HG02970 (cell line): ENCODE data around the gene MYOF.
"Not testable (repeated sequence)": the region's sequence is repeated elsewhere in the genome, so short reads cannot be mapped to it uniquely, and the experiment has no call there.

ENCODE experiments used
- ATAC-seq: cut with Tn5 transposase; IDR thresholded peaks from one replicate; pipeline ENCODE4 v1.9.1; 2021; ENCODE audit warnings: mild to moderate bottlenecking, moderate library complexity, moderate number of reproducible peaks; ENCODE audit not compliant: unreplicated experiment, low FRiP score

The MYOF gene

DNA sequence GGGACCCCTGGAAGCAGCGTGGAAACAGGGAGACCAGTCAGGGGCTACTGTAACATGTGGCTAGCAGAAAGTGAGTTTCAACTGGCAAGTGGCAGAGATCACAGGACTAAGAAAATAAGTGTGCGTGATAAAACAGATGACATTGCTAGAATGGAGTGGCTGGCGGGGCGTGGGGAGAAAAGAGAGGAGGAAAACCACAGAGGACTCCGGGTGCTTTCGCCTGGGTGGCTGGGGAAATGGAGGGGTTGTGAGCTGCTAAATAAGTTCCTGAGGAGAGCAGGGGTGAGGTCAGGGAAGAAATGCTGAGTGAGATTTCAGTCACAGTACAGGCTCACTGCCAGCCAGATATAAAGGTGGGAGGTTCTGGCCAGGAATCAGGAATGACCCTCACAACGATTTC lies 166.9 kb downstream of the MYOF start:
- no peak for ATAC-seq

DNA sequence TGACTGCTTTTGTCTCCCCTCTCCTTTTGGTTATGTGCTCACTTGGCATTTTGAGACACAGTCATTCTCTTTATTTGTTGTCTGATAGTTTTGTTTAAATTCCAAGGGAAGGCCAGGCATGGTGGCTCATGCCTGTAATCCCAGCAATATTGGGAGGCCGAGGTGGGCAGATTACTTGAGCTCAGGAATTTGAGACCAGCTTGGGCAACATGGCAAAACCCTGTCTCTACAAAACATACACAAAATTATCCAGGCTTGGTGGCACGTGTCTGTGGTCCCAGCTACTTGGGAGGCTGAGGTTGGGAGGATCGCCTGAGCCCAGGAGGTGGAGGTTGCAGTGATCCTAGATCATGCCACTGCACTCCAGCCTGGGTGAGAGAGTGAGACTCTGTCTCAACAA lies 167.5 kb downstream of the MYOF start:
- ATAC-seq: not testable (repeated sequence)

DNA sequence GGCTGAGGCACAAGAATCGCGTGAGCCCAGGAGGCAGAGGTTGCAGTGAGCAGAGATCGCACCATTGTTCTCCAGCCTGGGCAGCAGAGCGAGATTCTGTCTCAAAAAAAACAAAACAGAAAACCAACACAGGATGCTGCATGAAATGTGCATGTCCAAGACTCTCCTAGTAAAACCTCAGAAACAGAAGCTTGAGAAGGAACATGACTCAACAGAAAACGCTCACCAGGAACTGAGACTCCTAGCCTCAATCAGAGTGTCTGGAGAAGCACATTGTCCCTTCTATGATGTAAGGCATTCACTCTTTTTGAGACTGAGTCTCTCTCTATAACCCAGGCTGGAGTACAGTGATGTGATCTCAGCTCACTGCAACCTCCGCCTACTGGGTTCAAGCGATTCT lies 168.3 kb downstream of the MYOF start:
- ATAC-seq: no peak

DNA sequence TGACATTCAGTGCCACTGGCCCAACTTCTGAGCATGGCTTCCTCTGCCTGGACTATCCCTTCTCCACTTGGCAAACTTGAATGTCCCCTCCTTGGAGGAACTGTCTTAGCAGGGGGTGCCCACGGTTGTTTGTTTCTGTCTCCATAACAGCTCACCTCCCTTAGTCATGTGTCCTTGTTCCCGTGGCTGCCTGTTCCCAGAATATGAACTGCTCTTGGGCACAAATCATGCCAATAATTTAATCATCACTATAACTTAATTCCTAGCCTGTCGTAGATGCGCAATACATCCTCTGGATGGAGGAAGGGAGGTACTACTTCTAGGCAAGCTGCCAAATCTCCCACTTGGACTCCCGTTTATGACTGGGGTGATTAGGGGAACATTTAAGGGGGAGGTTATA lies 173.1 kb downstream of the MYOF start:
- no peak for ATAC-seq

DNA sequence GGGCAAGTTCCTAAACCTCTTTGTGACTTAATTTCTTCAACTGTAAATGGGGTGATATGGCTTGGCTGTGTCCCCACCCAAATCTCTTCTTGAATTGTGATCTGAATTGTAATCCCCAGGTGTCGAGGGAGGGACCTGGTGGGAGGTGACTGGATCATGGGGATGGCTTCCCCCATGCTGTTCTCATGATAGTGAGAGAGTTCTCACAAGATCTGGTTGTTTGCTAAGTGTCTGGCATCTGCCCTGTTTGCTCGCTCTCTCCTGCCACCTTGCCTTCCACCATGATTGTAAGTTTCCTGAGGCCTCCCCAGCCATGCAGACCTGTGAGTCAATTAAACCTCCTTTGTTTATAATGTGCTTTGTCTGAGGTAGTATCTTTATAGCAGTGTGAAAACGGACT lies 177.0 kb downstream of the MYOF start:
- no peak for ATAC-seq

DNA sequence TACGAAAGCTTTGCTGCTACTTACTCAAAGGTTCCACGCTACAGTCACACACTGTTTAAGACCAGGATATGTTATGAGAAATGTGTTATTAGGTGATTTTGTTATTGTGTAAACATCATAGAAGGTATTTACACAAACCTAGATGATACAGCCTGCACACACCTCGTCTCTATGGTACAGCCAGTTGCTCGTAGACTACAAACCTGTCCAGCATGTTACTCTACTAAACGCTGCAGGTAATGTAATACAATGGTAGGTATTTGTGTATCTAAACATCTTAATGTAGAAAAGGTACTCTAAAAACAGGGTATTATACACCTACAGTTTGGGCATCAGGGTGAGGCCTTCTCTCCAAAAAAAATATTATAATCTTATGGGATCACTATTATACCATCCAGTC lies 181.2 kb downstream of the MYOF start:
- no peak for ATAC-seq

DNA sequence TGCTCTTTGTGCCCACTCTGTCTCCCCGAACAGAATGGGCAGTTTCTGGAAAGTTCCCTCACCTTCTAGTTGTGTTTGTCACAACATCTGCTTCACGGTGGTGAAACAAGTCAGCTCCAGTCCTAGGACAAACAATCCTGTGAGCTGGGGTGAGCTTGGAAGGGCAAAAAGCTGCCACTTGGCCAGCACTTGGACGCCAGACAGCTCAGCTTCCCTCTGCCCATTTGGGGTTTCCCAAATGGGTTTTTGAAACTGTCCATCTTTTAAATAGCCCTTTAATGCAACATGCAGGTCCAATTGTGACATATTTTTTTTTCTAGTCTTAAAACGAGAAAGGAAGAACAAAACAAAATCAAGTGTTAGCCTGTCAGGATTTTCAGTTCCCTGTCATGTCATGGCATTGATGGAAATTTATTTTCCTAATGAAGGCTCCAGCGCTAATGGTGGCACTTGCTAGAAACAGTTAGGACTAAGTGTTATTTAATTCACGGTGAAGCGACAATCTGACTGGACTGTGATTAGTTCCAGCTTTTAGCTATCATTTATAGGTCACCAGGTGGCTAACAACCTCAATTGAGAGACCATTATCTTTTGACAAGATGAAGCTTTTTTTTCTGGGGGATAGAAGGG lies 181.7 kb downstream of the MYOF start:
- ATAC-seq: no peak

DNA sequence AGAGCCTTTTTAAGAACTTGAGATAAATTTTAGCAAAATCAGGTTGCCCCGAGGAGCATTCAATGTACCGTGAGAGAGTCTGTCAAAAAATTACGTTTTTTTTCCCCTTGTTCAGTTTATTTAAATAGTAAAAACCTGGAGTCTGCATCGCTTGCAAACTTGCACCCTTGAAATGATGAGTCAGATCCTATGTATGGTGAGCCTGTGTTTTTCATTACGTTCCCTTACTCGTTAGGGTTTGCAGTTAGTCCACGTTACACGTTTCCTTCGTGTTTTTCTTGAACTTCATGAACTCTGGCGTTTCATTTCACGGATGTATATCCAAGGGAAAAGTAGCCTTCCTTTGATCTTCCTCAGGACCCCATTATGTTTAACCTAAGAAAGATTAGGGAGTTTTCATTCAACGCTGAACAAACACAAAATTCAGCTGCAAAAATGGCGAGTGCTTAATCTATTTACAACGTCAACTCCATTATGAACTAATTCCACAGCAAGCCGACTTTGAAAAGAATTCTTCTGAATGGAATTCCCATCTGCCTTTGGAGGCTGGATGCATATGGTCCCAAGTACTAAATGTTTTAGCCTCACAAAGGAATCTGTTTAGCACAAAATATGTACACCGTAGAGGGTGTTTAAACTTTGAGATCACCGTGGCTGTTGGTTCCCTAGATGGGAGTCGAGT lies 182.4 kb downstream of the MYOF start:
- no peak for ATAC-seq

DNA sequence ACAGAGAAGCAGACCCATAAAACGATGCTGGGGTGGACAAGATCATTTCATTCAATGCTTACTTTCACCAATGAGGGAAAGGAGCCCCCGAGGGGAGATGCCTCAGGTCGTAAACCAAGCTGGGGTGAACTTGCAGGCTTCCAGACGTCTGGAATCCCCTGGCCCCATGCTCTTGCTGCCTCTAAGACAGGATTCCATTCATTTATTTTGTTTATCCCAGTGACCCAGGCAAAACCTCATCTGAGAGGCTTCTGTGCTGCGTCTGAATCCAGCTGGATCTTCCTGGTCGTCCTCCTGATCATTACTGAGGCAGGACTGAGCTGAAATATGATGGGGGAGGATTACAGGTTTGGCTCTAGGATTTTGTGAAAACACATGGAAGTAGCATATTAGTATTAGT lies 182.9 kb downstream of the MYOF start:
- no peak for ATAC-seq

DNA sequence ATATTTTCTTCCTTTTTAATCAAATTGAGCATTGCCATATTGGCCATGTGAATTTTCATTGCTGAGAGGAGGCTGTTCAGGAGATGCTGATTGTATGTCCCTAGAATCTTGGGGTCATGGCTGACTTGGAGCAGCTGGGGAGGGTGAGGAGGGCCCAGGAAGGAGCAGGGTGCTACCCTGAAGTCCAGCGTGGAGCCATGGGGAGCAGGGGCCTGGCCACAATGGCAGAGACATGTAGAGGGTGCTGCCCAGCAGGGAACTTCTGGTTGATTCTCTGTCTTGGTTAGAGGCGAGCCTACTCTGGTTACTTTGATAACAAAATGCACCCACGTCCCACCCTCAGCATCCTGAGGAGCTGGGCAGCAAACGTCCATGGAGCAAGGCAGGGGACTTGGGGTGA lies 186.0 kb downstream of the MYOF start:
- ATAC-seq: no peak

DNA sequence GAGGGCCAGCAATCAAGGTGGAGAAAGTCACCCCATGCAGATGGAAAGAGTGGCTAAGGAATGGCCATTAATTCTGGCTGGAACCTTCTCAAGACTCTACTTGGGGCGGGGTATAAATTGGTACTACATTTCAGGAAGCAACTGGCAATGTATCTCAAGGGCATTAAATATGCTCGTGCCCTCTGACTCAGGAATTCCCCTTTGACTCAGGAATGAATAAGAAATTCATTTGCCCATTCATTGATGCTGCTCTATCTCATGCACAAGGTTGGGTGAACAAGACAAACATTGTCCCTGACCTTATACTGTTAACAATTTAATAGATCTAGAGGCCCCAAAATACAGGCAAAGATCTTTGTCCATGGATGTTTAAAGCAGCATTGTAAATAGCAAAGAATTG lies 188.1 kb downstream of the MYOF start:
- no peak for ATAC-seq

DNA sequence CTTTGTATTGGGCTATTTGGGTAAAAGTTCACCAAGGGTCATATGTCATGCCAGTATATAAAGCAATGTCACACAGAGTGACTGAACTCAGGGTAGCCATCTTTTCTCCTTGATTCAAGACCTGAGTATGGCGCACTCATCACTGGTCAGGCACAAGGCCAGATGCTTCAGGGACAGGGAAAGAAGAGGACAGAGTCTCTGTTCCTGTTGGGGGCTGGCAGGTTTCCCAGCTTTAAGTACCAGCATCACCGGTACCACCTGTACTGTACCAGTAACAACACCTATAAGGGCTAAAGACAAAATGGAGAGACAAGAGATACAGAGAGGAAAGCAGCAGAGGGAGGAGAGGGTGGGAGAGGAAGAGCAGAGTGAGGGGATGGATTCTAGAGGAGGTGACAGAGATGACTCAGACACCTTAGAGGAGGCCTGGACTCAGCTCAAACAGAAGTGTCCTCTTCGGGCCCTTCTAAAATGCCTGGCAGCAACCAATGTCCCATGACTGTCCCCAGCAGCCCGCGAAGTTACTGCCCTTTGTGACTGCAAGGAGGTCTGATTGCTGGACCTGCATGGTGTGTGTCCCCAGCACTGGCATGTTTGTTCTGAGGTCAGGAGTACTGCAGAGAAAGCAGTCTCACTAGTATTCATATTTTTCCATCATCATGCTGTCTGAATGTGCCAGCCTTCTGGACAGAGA lies 191.3 kb downstream of the MYOF start:
- ATAC-seq: no peak

DNA sequence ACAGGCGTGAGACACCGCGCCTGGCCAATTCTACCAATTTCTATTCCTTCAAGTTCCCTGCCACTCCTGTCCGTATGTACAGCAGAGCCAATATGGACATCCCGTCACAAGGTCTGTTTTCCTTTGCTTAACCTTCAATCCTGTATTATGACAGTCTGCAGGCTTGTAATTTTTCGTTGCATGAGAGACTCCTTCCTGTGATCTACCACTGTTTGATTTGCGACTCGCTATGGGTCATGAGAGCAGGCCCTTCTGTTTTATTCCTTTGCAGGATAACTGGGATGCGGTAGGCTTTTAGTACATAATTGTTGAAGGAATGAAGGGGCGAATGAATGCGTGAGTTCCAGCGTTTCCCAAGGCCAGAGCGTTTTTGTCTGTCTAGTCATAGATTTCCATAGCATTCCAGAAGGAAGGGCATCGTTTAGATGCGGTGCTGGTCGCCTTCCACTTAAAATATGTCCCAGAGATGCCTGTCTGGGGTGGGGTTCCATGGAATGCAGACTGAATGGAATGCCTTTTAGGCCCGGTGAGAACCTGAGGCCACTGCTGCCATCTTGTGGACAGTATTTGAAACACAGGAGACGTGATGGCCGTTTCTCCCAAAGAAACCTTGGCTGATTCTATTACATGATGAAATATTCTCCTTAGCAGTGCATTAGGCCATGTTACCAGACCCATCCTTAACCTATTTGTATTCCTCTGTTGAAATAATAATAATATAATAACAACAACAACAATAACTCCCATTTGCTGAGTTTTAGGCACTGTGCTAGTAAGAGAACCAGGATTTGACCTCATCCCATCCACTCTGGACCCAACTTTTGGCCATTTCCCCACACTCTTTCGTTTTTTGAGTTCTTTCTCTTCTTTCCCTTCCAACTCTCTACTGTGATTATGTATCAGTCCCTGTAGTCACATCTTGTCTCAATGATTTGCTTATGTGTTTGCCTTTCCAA lies 193.2 kb downstream of the MYOF start:
- no peak for ATAC-seq

DNA sequence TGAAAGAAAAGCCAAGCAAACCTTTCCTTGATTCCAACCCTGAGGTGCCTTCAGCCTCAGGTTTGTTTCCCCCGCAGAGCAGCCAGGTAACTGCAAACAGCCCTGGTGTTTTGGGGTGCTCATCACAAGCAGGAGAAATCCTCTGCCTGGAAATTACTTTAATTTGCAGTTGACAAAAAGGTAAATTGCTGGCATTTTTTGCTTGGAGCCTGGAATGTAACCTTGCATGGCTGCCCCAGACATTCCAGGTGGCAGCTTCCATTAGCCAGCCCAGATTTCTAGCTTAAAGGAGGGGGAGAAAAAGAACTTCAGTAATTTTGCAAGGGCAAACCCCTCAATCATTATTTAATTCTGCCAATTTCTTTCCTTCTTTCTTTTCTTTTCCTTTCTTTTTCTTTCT lies 194.4 kb downstream of the MYOF start:
- ATAC-seq: no peak

DNA sequence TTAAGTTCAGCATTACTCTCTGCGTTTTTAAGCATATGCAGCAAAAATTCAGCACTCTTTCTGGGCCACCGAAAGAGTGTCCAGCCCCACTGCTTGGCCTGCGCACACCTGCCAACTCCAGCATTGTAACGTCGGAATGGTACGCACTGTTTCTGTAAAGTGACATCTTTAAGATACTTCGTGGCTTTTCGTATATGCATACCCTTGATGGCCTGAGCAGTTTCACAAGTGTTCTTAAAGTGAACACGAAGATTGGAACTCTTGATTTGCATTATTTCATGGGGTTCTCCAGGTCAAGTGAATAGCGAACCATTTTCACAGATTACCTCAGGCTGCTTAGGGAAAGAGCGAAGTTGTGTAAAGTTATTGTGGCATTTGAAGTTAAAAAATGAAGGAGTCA lies 197.9 kb downstream of the MYOF start:
- ATAC-seq: not testable (repeated sequence)

DNA sequence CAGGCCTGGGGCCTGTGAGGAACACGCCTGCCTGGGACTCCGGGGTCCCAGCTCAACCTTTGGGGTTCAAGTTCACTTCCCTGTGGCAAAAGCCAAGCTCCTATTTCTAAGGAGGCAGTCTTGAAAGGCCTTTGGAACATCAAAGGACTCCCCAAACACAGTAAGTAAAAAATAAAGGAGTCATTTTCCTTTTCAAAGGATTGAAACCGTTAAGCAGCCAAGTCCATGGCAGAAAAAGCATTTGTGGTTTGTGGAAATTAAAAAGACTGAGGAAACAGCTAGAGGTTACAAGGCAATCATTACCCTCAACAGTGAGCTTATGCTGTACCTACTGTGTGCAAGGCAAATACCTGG lies 200.8 kb downstream of the MYOF start:
- ATAC-seq: no peak

DNA sequence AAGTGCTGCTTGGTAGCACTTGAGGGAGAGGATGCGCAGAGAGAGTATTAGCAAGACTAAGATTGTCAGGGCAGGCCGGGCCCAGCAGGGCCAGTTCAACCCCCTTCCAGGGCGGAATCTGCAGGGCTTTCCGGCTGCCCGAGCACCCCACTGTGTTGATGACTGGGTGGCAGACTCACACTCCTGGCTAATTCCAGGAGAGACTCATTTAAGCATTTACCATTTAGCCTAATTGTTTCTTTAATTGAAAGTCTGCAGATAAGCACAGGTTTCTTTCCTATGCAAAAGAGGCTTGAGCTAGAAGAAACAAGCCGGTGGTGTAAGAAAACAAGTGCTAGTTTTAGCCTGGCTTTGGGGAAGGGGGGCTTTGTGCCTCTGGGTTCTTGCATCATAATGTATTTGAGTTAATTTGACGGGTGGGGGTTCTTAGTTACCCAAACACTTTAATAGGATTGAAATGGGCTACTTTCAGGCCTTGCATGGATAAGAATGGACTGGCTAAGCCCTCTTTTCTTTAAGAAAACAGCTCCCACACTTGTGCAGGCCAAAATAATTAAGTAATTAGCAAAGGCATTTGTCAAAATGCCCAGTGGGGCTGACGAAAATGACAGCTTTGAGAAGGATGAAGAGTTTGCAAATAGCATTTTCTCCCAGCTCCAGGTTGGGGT lies 201.3 kb downstream of the MYOF start:
- ATAC-seq: no peak

DNA sequence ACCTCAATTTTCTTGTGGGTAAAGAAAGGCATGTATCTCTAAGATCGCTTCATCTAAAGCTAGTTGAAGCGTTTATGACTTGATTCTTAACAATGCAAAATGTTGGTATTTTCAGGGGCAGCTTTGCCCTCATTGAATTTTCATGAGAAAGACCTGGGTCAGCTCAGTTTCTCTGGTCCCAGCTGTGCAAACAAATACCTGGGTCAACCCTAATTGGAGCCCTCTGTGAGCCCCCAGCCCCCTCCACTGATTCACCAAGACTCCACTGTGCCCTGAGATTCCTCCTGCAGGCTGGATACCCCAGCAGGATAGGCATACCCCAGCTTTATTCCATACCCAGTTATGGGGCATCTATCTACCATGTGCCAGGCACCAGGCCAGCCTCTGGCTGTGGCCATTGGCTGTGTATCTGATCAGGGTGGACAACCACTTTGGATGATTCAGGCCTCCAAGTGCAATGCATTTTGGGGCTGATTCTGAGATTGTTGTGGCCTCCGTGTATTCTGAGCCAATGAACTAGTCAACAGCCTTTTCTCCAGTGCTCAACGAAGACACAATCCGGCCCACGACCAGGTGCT lies 201.9 kb downstream of the MYOF start:
- ATAC-seq: no peak

DNA sequence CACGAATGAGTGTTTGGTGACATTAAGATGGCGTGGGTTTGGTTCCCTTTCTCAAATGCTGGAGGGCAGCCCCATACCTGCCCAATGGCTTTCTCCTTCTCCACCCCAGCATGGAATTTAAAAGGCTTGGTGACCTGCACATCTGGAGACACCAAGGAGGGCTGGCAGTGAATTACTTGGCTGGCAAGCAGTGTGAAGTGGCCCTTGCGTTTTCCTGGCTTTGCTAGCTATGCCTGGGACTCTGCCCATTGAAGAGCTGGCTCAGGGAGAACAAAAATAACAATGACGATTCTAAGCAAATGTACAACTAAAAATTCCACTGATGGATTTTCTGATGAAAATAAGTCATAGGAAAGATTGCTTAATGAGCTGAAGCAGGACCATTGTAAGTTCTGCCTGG lies 204.8 kb downstream of the MYOF start:
- ATAC-seq: no peak

DNA sequence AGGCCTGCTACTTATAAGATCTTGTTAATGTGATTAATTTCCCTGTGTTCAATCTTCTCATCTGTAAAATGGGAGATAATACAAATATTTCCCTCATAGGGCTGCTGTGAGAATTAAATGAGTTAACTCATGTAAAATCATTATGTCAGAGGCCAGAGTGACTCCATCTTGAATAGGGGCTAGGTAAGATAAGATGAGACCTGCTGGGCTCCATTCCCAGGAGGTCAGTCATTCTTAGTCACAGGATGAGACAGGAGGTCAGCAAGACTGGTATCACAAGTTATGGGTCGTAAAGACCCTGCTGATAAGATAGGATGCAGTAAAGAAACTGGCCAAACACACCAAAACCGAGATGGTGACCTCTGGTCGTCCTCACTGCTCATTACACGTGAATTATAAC lies 207.7 kb downstream of the MYOF start:
- no peak for ATAC-seq
